Measurements from ENCODE around the gene AQP7. TPM values are rescaled to one million over a fixed set of nuclear protein-coding genes. Genes with fewer than 3 reads are reported as not detected.
"Not testable (repeated sequence)": the region's sequence is repeated elsewhere in the genome, so short reads cannot be mapped to it uniquely, and the experiment has no call there.

AQP7 gene
- total RNA-seq, 2 experiments from 2014 or later, result not detected

- peaks cover 2% of the 10 kb centered on the region for H3K4me1 Mint-ChIP-seq (ENCODE audit: low read depth)
- no peak overlapping the region for H3K27ac Mint-ChIP-seq
- H3K9me3 Mint-ChIP-seq, result no peaks in the 10 kb centered on the region
- CTCF ChIA-PET, result no interaction called here
- no peaks in the 10 kb centered on the region for H3K36me3 Mint-ChIP-seq (ENCODE audit: low read depth)
- no peak for DNase-seq
- H3K4me3 Mint-ChIP-seq, result no peak overlapping the region
- H3K27me3 Mint-ChIP-seq (ENCODE audit: low read depth), result no peaks in the 10 kb centered on the region
- intact Hi-C loops (cut with micrococcal nuclease), result no loop called here
Observed at GRCh38 chr9:33429256-33429985, 27.1 kb upstream of the AQP7 start.

- Mint-ChIP-seq H3K9me3 (no peaks in the 10 kb centered on the region), H3K4me1 (ENCODE audit: low read depth) (peaks cover 2% of the 10 kb centered on the region), H3K36me3 (ENCODE audit: low read depth) (no peaks in the 10 kb centered on the region), H3K27me3 (ENCODE audit: low read depth) (no peaks in the 10 kb centered on the region), H3K4me3 (no peak overlapping the region), H3K27ac (no peak overlapping the region)
- CTCF ChIA-PET, result interaction anchor here (0.6 to 1.2 kb wide), 3 partner anchors 11 to 67 kb away, joined by 3 to 6 read pairs (median 4); no protein-coding TSS in a partner anchor
- intact Hi-C loops (cut with micrococcal nuclease), result no loop called here
- DNase-seq, result no peak
Observed at GRCh38 chr9:33426843-33427293, 24.5 kb upstream of the AQP7 start.

- Mint-ChIP-seq H3K36me3 (ENCODE audit: low read depth) (no peaks in the 10 kb centered on the region), H3K9me3 (no peaks in the 10 kb centered on the region), H3K4me1 (ENCODE audit: low read depth) (no peaks in the 10 kb centered on the region), H3K4me3 (no peak overlapping the region), H3K27ac (no peak overlapping the region), H3K27me3 (ENCODE audit: low read depth) (no peaks in the 10 kb centered on the region)
- intact Hi-C loops (cut with micrococcal nuclease), result no loop called here
- CTCF ChIA-PET, result no interaction called here
- no peak for DNase-seq
Observed at GRCh38 chr9:33425128-33425533, 22.8 kb upstream of the AQP7 start.

GRCh38 chr9:33424492-33424891 lies 22.1 kb upstream of the AQP7 start:
- H3K36me3 Mint-ChIP-seq (ENCODE audit: low read depth); intact Hi-C loops (cut with micrococcal nuclease); DNase-seq; H3K4me1 Mint-ChIP-seq (ENCODE audit: low read depth); H3K4me3 Mint-ChIP-seq; H3K9me3 Mint-ChIP-seq; CTCF ChIA-PET; H3K27ac Mint-ChIP-seq; H3K27me3 Mint-ChIP-seq (ENCODE audit: low read depth): not testable (repeated sequence)

- H3K36me3 Mint-ChIP-seq (ENCODE audit: low read depth); CTCF ChIA-PET; H3K27me3 Mint-ChIP-seq (ENCODE audit: low read depth); intact Hi-C loops (cut with micrococcal nuclease); DNase-seq; H3K4me1 Mint-ChIP-seq (ENCODE audit: low read depth); H3K4me3 Mint-ChIP-seq; H3K27ac Mint-ChIP-seq; H3K9me3 Mint-ChIP-seq: not testable (repeated sequence)
Observed at GRCh38 chr9:33424043-33424442, 21.7 kb upstream of the AQP7 start.

- peaks cover 32% of the 10 kb centered on the region for H3K4me1 Mint-ChIP-seq (ENCODE audit: low read depth)
Observed at GRCh38 chr9:33419708-33420303, 17.4 kb upstream of the AQP7 start.

GRCh38 chr9:33418090-33418489 lies 15.7 kb upstream of the AQP7 start:
- Mint-ChIP-seq H3K4me1 (ENCODE audit: low read depth) (peaks cover 41% of the 10 kb centered on the region), H3K9me3 (no peaks in the 10 kb centered on the region), H3K27ac (no peak overlapping the region), H3K36me3 (ENCODE audit: low read depth) (no peaks in the 10 kb centered on the region), H3K27me3 (ENCODE audit: low read depth) (no peaks in the 10 kb centered on the region), H3K4me3 (no peak overlapping the region)
- CTCF ChIA-PET, result interaction anchor here (0.7 to 9.8 kb wide), 4 partner anchors 37 to 57 kb away, joined by 3 to 100 read pairs (median 66); no protein-coding TSS in a partner anchor
- no peak for DNase-seq
- intact Hi-C loops (cut with micrococcal nuclease), result no loop called here

More at GRCh38 chr9:33419708-33420303, 17.4 kb upstream of the AQP7 start:
- Mint-ChIP-seq H3K36me3 (ENCODE audit: low read depth) (no peaks in the 10 kb centered on the region), H3K27ac (no peak overlapping the region), H3K9me3 (no peaks in the 10 kb centered on the region), H3K27me3 (ENCODE audit: low read depth) (no peaks in the 10 kb centered on the region), H3K4me3 (no peak overlapping the region)
- CTCF ChIA-PET, result interaction anchor here (0.5 kb wide), 1 partner anchor 18 kb away, joined by 5 read pairs; no protein-coding TSS in a partner anchor
- intact Hi-C loops (cut with micrococcal nuclease), result no loop called here
- no peak for DNase-seq

GRCh38 chr9:33416996-33417395 lies 14.6 kb upstream of the AQP7 start:
- Mint-ChIP-seq H3K36me3 (ENCODE audit: low read depth) (no peaks in the 10 kb centered on the region), H3K27ac (no peak overlapping the region), H3K4me1 (ENCODE audit: low read depth) (peaks cover 41% of the 10 kb centered on the region), H3K27me3 (ENCODE audit: low read depth) (no peaks in the 10 kb centered on the region), H3K4me3 (no peak overlapping the region), H3K9me3 (no peaks in the 10 kb centered on the region)
- DNase-seq, result peak; percentile 32
- CTCF ChIA-PET, result interaction anchor here (0.6 to 9.8 kb wide), 11 partner anchors 13 to 305 kb away, joined by 3 to 100 read pairs (median 12); partner anchors contain the start of gene AQP3
- intact Hi-C loops (cut with micrococcal nuclease), result no loop called here

- intact Hi-C loops (cut with micrococcal nuclease), result loop anchor here (1.0 kb wide), 9 partner anchors 12 to 339 kb away; partner anchors contain the start of genes NOL6 and SMU1
- peaks cover 43% of the 10 kb centered on the region for H3K4me1 Mint-ChIP-seq (ENCODE audit: low read depth)
- H3K4me3 Mint-ChIP-seq, result no peak overlapping the region
Observed at GRCh38 chr9:33415501-33416038, 13.2 kb upstream of the AQP7 start.

GRCh38 chr9:33414889-33415500 lies 12.6 kb upstream of the AQP7 start:
- no peaks in the 10 kb centered on the region for H3K27me3 Mint-ChIP-seq (ENCODE audit: low read depth)
- peaks cover 43% of the 10 kb centered on the region for H3K4me1 Mint-ChIP-seq (ENCODE audit: low read depth)
- no peak overlapping the region for H3K4me3 Mint-ChIP-seq

More at GRCh38 chr9:33415501-33416038, 13.2 kb upstream of the AQP7 start:
- Mint-ChIP-seq H3K36me3 (ENCODE audit: low read depth) (no peaks in the 10 kb centered on the region), H3K9me3 (no peaks in the 10 kb centered on the region), H3K27me3 (ENCODE audit: low read depth) (no peaks in the 10 kb centered on the region), H3K27ac (peak overlapping the region; percentile 89)
- CTCF ChIA-PET, result interaction anchor here (0.5 to 9.8 kb wide), 32 partner anchors 12 to 306 kb away, joined by 3 to 100 read pairs (median 5); partner anchors contain the start of genes AQP3 and NOL6
- peak; percentile 98 for DNase-seq

GRCh38 chr9:33414268-33414667 lies 11.9 kb upstream of the AQP7 start:
- Mint-ChIP-seq H3K4me1 (ENCODE audit: low read depth) (peaks cover 43% of the 10 kb centered on the region), H3K36me3 (ENCODE audit: low read depth) (no peaks in the 10 kb centered on the region), H3K4me3 (no peak overlapping the region), H3K27ac (peak overlapping the region; percentile 69), H3K27me3 (ENCODE audit: low read depth) (no peaks in the 10 kb centered on the region), H3K9me3 (no peaks in the 10 kb centered on the region)
- peak; percentile 49 for DNase-seq
- CTCF ChIA-PET, result interaction anchor here (0.6 to 9.8 kb wide), 9 partner anchors 9 to 59 kb away, joined by 3 to 100 read pairs (median 24); partner anchors contain the start of genes AQP3 and NOL6
- intact Hi-C loops (cut with micrococcal nuclease), result no loop called here

More at GRCh38 chr9:33414889-33415500, 12.6 kb upstream of the AQP7 start:
- Mint-ChIP-seq H3K36me3 (ENCODE audit: low read depth) (no peaks in the 10 kb centered on the region), H3K27ac (peak overlapping the region; percentile 89), H3K9me3 (no peaks in the 10 kb centered on the region)
- CTCF ChIA-PET, result interaction anchor here (0.5 to 9.8 kb wide), 24 partner anchors 8 to 180 kb away, joined by 3 to 100 read pairs (median 6); partner anchors contain the start of genes AQP3 and NOL6
- intact Hi-C loops (cut with micrococcal nuclease), result loop anchor here (1.0 kb wide), 9 partner anchors 12 to 339 kb away; partner anchors contain the start of genes NOL6 and SMU1
- DNase-seq, result no peak

- no peak for DNase-seq
- CTCF ChIA-PET, result interaction anchor here (0.6 to 2.2 kb wide), 3 partner anchors 33 to 55 kb away, joined by 3 to 11 read pairs (median 8); partner anchors contain the start of gene AQP3
- intact Hi-C loops (cut with micrococcal nuclease), result no loop called here
- H3K36me3 Mint-ChIP-seq (ENCODE audit: low read depth), result no peaks in the 10 kb centered on the region
- no peak overlapping the region for H3K4me3 Mint-ChIP-seq
- peaks cover 2% of the 10 kb centered on the region for H3K4me1 Mint-ChIP-seq (ENCODE audit: low read depth)
- H3K27me3 Mint-ChIP-seq (ENCODE audit: low read depth), result no peaks in the 10 kb centered on the region
- no peaks in the 10 kb centered on the region for H3K9me3 Mint-ChIP-seq
- no peak overlapping the region for H3K27ac Mint-ChIP-seq
Observed at GRCh38 chr9:33408087-33408486, 5.7 kb upstream of the AQP7 start.

Measured in activated naive CD4-positive, alpha-beta T cell treated with anti-CD3 and anti-CD28 coated beads for 36 hours (primary cell).